HepG2 (cell line): ENCODE results near the gene LPIN3. TPM values are rescaled to one million over a fixed set of nuclear protein-coding genes. Genes with fewer than 3 reads are reported as not detected.

Experiments used
- AGO1 ChIP-seq: fragments of 200-400 bp; formaldehyde crosslinking; IDR thresholded peaks from 2 replicates; pipeline ENCODE4 v1.6.1; 2017; ENCODE audit warnings: mild to moderate bottlenecking, low read depth, low read length, moderate library complexity; ENCODE audit not compliant: poor library complexity, severe bottlenecking
- DNMT1 ChIP-seq: sonication (generic); formaldehyde crosslinking; IDR thresholded peaks from 2 replicates; pipeline ENCODE4 v1.5.1; 2020; ENCODE audit warnings: mild to moderate bottlenecking, missing genetic modification reagents
- E2F5 ChIP-seq: sonication (generic); formaldehyde crosslinking; conservative IDR thresholded peaks from 2 replicates; pipeline ENCODE4 v1.4.0; 2020; ENCODE audit warnings: missing genetic modification reagents
- FOXA3 ChIP-seq: IDR thresholded peaks from 2 replicates; pipeline ENCODE4 v1.6.1; 2016; ENCODE audit warnings: missing genetic modification reagents, missing compliant biosample characterization
- GTF2F1 ChIP-seq: fragments of 150-350 bp; IDR thresholded peaks from 2 replicates; pipeline ENCODE4 v1.6.1; 2014; ENCODE audit warnings: low read length
- HNF4G ChIP-seq, 2 experiments: sonication (generic) in 1 of 2; formaldehyde crosslinking in 1 of 2; IDR thresholded peaks; 2 replicates each; pipeline versions ENCODE4 v1.4.0 to v1.6.1; 2011 to 2020; ENCODE audit warnings: borderline replicate concordance in 2 of 2, low read depth in 2 of 2, mild to moderate bottlenecking in 2 of 2, low read length in 1 of 2, missing genetic modification reagents in 1 of 2, moderate library complexity in 1 of 2
- NCOA1 ChIP-seq: sonication (generic); formaldehyde crosslinking; IDR thresholded peaks from 2 replicates; pipeline ENCODE4 v1.9.0; 2021; ENCODE audit warnings: missing genetic modification reagents
- NR2F1 ChIP-seq, 2 experiments: fragments of 450-650 bp in 1 of 2; formaldehyde crosslinking in 1 of 2; IDR thresholded peaks; 2 replicates each; pipeline versions ENCODE4 v1.5.0 to v1.6.1; 2016 to 2020; ENCODE audit warnings: mild to moderate bottlenecking in 1 of 2, missing compliant biosample characterization in 1 of 2, missing genetic modification reagents in 1 of 2, moderate library complexity in 1 of 2
- PRMT3 ChIP-seq: sonication (generic); formaldehyde crosslinking; IDR thresholded peaks from 2 replicates; pipeline ENCODE4 v1.8.1; 2022; ENCODE audit warnings: low read depth, mild to moderate bottlenecking, moderate library complexity, missing genetic modification reagents, borderline replicate concordance
- RBAK ChIP-seq: sonication (generic); formaldehyde crosslinking; IDR thresholded peaks from 2 replicates; pipeline ENCODE4 v1.5.1; 2020; ENCODE audit warnings: mild to moderate bottlenecking, missing genetic modification reagents
- SIX1 ChIP-seq: sonication (generic); formaldehyde crosslinking; IDR thresholded peaks from 2 replicates; pipeline ENCODE4 v1.4.0; 2020; ENCODE audit warnings: missing genetic modification reagents, borderline replicate concordance
- SIX4 ChIP-seq: sonication (generic); formaldehyde crosslinking; IDR thresholded peaks from 2 replicates; pipeline ENCODE4 v1.4.0; 2020; ENCODE audit warnings: missing genetic modification reagents
- SKI ChIP-seq: fragments of 450-650 bp; IDR thresholded peaks from one replicate; pipeline ENCODE4 v1.6.1; 2018; ENCODE audit warnings: mild to moderate bottlenecking; ENCODE audit not compliant: partially characterized antibody
- SP2 ChIP-seq: sonication (generic); formaldehyde crosslinking; IDR thresholded peaks from 2 replicates; pipeline ENCODE4 v1.5.1; 2020; ENCODE audit warnings: mild to moderate bottlenecking, missing genetic modification reagents
- SPEN ChIP-seq: sonication (generic); formaldehyde crosslinking; IDR thresholded peaks from 2 replicates; pipeline ENCODE4 v1.5.1; 2020; ENCODE audit warnings: low read depth, mild to moderate bottlenecking, missing genetic modification reagents
- SSRP1 ChIP-seq: IDR thresholded peaks from 2 replicates; pipeline ENCODE4 v1.6.1; 2016; ENCODE audit warnings: control low read depth
- TOPORS ChIP-seq: sonication (generic); formaldehyde crosslinking; IDR thresholded peaks from 2 replicates; pipeline ENCODE4 v1.8.0; 2023; ENCODE audit warnings: mild to moderate bottlenecking, missing genetic modification reagents
- ZNF362 ChIP-seq: sonication (generic); formaldehyde crosslinking; IDR thresholded peaks from 2 replicates; pipeline ENCODE4 v1.4.0; 2020; ENCODE audit warnings: missing genetic modification reagents, mild to moderate bottlenecking, borderline replicate concordance
- ZNF709 ChIP-seq: sonication (generic); formaldehyde crosslinking; IDR thresholded peaks from 2 replicates; pipeline ENCODE4 v1.5.0; 2020; ENCODE audit warnings: mild to moderate bottlenecking, missing genetic modification reagents
- ZNF780A ChIP-seq: sonication (generic); formaldehyde crosslinking; IDR thresholded peaks from 2 replicates; pipeline ENCODE4 v1.8.0; 2022; ENCODE audit warnings: mild to moderate bottlenecking, missing genetic modification reagents, moderate library complexity
- ZSCAN5A ChIP-seq: sonication (generic); formaldehyde crosslinking; IDR thresholded peaks from 2 replicates; pipeline ENCODE4 v1.8.0; 2022; ENCODE audit warnings: mild to moderate bottlenecking, missing genetic modification reagents, borderline replicate concordance
- ZSCAN9 ChIP-seq: IDR thresholded peaks from 2 replicates; pipeline ENCODE4 v1.6.1; 2016; ENCODE audit warnings: borderline replicate concordance
- polyA plus RNA-seq, 8 experiments: library from polyadenylated mRNA; depleted of rRNA in 3 of 8; stranded (reverse) in 7 of 8; unstranded in 1 of 8; fragments of >200 nt; fragmentation: Illumina TruSeq in 4 of 8; extraction: Trizol in 4 of 8; gene quantifications; 2 replicates each; pipeline versions ENCODE4 v1.2.1 to v1.2.3, GENCODE V29; 2011 to 2016; ENCODE audit warnings: low read depth in 4 of 8, missing spikeins in 1 of 8, mixed read lengths in 1 of 8; ENCODE audit not compliant: insufficient read depth in 1 of 8
- total RNA-seq, 5 experiments: library from RNA; depleted of rRNA; stranded (reverse); fragments of >200 nt; fragmentation: Illumina TruSeq; extraction: Trizol; gene quantifications; 2 replicates each; pipeline ENCODE4 v1.2.3, GENCODE V29; 2016; ENCODE audit warnings: low read depth in 1 of 5
- TF ChIP-seq, protein P1 (sequence below): sonication (generic); formaldehyde crosslinking; IDR thresholded peaks from 2 replicates; pipeline ENCODE4 v1.5.0; 2020; ENCODE audit warnings: missing genetic modification reagents
- TF ChIP-seq, protein P2 (sequence below): sonication (generic); formaldehyde crosslinking; IDR thresholded peaks from 2 replicates; pipeline ENCODE4 v1.8.1; 2023; ENCODE audit warnings: missing genetic modification reagents, mild to moderate bottlenecking, borderline replicate concordance

LPIN3 gene
- total and polyA plus RNA-seq, 2 of the 13 experiments (the other 11 are each of a cell fraction or from before 2014, with no cell fraction given), result 14.2 to 28.6 TPM

- TF ChIP-seq ZSCAN5A (CRISPR knock-in tag), result no peak; the same call in 1 of the 2 replicates
- TF ChIP-seq SKI, result peak; percentile 52
- no peak; the same call in 1 of the 2 replicates for TF ChIP-seq GTF2F1
- no peak for TF ChIP-seq HNF4G (IDR thresholded peaks at IDR 0.05; ENCODE audit: borderline replicate concordance, low read depth, low read length)
- TF ChIP-seq HNF4G (CRISPR knock-in tag; IDR thresholded peaks at IDR 0.05; ENCODE audit: borderline replicate concordance, low read depth), result peak; percentile 56; the same call in 1 of the 2 replicates
- no peak for TF ChIP-seq TOPORS (CRISPR knock-in tag)
- TF ChIP-seq FOXA3 (CRISPR knock-in tag), result peak; percentile 66
- peak; percentile 69 for TF ChIP-seq SPEN
- TF ChIP-seq RBAK (CRISPR knock-in tag), result no peak
- TF ChIP-seq DNMT1 (CRISPR knock-in tag), result peak; percentile 92; the same call in 1 of the 2 replicates
- TF ChIP-seq SSRP1 (CRISPR knock-in tag), result peak; percentile 95; the same call in 1 of the 2 replicates
- peak; percentile 57 for TF ChIP-seq SP2 (CRISPR knock-in tag)
- no peak for TF ChIP-seq AGO1
- no peak for TF ChIP-seq SIX4 (CRISPR knock-in tag)
- TF ChIP-seq E2F5 (CRISPR knock-in tag), result no peak
- TF ChIP-seq, protein P1, sequence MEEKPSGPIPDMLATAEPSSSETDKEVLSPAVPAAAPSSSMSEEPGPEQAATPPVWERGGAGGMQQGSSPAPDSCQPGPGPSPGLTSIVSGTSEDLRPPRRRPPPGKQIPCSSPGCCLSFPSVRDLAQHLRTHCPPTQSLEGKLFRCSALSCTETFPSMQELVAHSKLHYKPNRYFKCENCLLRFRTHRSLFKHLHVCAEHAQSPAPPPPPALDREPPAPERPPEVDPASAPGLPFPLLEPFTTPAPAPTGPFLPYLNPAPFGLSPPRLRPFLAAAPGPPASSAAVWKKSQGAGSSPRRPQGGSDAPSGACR (CRISPR knock-in tag), result peak; percentile 92
- TF ChIP-seq NCOA1, result no peak; the same call in 1 of the 2 replicates
- 0 out of 2 replicates have a peak, but pooled peaks have one; percentile 72 for TF ChIP-seq ZNF709 (CRISPR knock-in tag)
- no peak for TF ChIP-seq PRMT3
- no peak; the same call in 1 of the 2 replicates for TF ChIP-seq SIX1 (CRISPR knock-in tag)
- TF ChIP-seq ZSCAN9, result peak; percentile 37; the same call in 1 of the 2 replicates
- no peak for TF ChIP-seq ZNF780A (CRISPR knock-in tag)
- no peak for TF ChIP-seq NR2F1 (CRISPR knock-in tag; IDR thresholded peaks at IDR 0.05)
- TF ChIP-seq, protein P2, sequence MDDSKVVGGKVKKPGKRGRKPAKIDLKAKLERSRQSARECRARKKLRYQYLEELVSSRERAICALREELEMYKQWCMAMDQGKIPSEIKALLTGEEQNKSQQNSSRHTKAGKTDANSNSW (CRISPR knock-in tag), result no peak
- peak; percentile 64; the same call in 1 of the 2 replicates for TF ChIP-seq ZNF362 (CRISPR knock-in tag)
Measured at GRCh38 chr20:41339957-41340326, 679 bp upstream of the LPIN3 start (continued).
